Ovary (tissue), 9 donors: ENCODE results near the gene ZNF827. TPM values are rescaled to one million over a fixed set of nuclear protein-coding genes. Genes with fewer than 3 reads are reported as not detected.

ENCODE experiments used
- DNase-seq, 5 donors: peaks; one replicate each; pipeline ENCODE4 v3.0.0-alpha.2; 2019 to 2020
- H3K27ac ChIP-seq, 2 donors: fragments of 200-600 bp; one replicate each; pipeline versions ENCODE4 v1.5.1 to v1.8.0; 2019 to 2022
- H3K27me3 ChIP-seq: fragments of 200-600 bp; one replicate; pipeline ENCODE4 v1.8.0; 2022
- H3K36me3 ChIP-seq: fragments of 200-600 bp; sonication (generic); one replicate; pipeline ENCODE4 v1.5.1; 2019
- H3K4me1 ChIP-seq: one replicate; pipeline ENCODE4 v1.8.1; 2013; ENCODE audit warnings: mild to moderate bottlenecking, moderate library complexity; ENCODE audit not compliant: insufficient read depth
- H3K4me3 ChIP-seq: fragments of 200-600 bp; sonication (generic); one replicate; pipeline ENCODE4 v1.5.1; 2017
- H3K9me3 ChIP-seq, 2 donors: fragments of 200-600 bp in 1 of 2; sonication (generic) in 1 of 2; one replicate each; pipeline versions ENCODE4 v1.5.1 to v1.8.1; 2013 to 2019; ENCODE audit warnings: mild to moderate bottlenecking in 1 of 2, moderate library complexity in 1 of 2
- EP300 ChIP-seq: sonication (generic); formaldehyde crosslinking; IDR thresholded peaks from one replicate; pipeline ENCODE4 v1.6.1; 2017; ENCODE audit warnings: antibody characterized with exemption
- POLR2A ChIP-seq: fragments of 450-650 bp; IDR thresholded peaks from one replicate; pipeline ENCODE4 v1.6.1; 2017; ENCODE audit warnings: antibody characterized with exemption, mild to moderate bottlenecking, moderate library complexity
- WGBS, 3 donors: extraction: QIAGEN DNeasy Blood & Tissue Kit in 1 of 3; methylation state at CpG; one replicate each; pipeline versions ENCODE4 v1.1.5 to v1.1.7; 2013 to 2017; 5-methylcytosine and 5-hydroxymethylcytosine counted together
- intact Hi-C, 4 donors: fragments of 100-400 bp; cut with DNase I; formaldehyde crosslinking; loops; one replicate each; pipeline versions ENCODE4 v1.11.0 to v1.15.1; 2022 to 2023
- polyA plus RNA-seq, 2 donors: library from polyadenylated mRNA; stranded (reverse); fragments of 200-250 nt in 1 of 2; fragments of 350-450 nt in 1 of 2; fragmentation: Illumina TruSeq in 1 of 2; extraction: RNeasy Lipid Tissue Mini Kit (QIAGEN cat#74804) in 1 of 2; gene quantifications; one replicate each; pipeline ENCODE4 v1.2.3, GENCODE V29; 2013 to 2014
- total RNA-seq, 7 donors: library from RNA; depleted of rRNA in 2 of 7; stranded (reverse); fragments of >200 nt in 2 of 7; fragmentation: NEBNext Ultra II Directional in 3 of 7; extraction: Animal tissue kit (Norgen Biotek cat#: 25700) in 3 of 7; gene quantifications; one replicate each; pipeline versions ENCODE4 v1.1.0 to v1.2.4, GENCODE V29; 2016 to 2023
- TF ChIP-seq, protein P1 (sequence below), 3 donors: fragments of 450-650 bp in 2 of 3; fragments of 200-600 bp in 1 of 3; IDR thresholded peaks; one replicate each; pipeline versions ENCODE4 v1.5.1 to v1.8.0; 2016 to 2022; ENCODE audit warnings: antibody characterized with exemption in 3 of 3, mild to moderate bottlenecking in 1 of 3
- donor health status: DM: no; HTN: no; CAD: no; lungs with moderate emphysema.
- donor health status: DM: no; HTN: no; CAD: no.
- donor health status: Bipolar disorder and iron deficiency.
- donor health status: DM: yes; HTN: yes; CAD: no.
- donor health status: DM: no; HTN: no; CAD: no.
- donor health status: DM: yes; HTN: yes; CAD: no.

ZNF827 gene
- total and polyA plus RNA-seq, 9 donors, result 7.8 to 36.0 (median 20.0) TPM

DNA sequence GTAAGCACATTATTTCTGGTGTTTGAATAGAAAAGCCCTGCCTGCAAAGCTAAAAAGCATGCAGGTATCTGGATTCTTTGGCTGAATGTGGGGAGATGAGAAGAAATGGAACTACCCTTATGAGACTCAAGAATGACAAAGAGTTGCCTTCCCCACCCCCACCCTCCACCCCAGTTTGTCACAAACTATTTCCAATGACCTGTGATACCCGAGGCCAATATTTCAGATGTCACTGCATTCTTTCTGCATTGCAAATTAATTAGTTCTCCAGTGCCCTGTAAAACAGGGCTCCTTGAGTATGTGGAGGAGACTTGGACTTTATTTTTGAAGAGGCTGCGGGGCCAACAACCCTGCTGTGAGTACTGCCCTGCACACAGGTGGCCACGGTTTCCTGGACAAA lies 116.4 kb downstream of the ZNF827 start:
- no peak for DNase-seq
- Histone ChIP-seq H3K9me3 (no peaks in the 10 kb centered on the region), H3K36me3 (no peaks in the 10 kb centered on the region), H3K4me3 (no peak overlapping the region), H3K27me3 (no peaks in the 10 kb centered on the region), H3K27ac (no peak overlapping the region), H3K4me1 (no peaks in the 10 kb centered on the region)
- intact Hi-C loops, result no loop called here
- 88 to 91% (median 89%) methylated on average over 3 of the region's 3 CpGs for WGBS, 3 donors
- TF ChIP-seq, protein P1, sequence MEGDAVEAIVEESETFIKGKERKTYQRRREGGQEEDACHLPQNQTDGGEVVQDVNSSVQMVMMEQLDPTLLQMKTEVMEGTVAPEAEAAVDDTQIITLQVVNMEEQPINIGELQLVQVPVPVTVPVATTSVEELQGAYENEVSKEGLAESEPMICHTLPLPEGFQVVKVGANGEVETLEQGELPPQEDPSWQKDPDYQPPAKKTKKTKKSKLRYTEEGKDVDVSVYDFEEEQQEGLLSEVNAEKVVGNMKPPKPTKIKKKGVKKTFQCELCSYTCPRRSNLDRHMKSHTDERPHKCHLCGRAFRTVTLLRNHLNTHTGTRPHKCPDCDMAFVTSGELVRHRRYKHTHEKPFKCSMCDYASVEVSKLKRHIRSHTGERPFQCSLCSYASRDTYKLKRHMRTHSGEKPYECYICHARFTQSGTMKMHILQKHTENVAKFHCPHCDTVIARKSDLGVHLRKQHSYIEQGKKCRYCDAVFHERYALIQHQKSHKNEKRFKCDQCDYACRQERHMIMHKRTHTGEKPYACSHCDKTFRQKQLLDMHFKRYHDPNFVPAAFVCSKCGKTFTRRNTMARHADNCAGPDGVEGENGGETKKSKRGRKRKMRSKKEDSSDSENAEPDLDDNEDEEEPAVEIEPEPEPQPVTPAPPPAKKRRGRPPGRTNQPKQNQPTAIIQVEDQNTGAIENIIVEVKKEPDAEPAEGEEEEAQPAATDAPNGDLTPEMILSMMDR (IDR thresholded peaks at IDR 0.05), result no peak
- TF ChIP-seq POLR2A, result no peak
- TF ChIP-seq EP300, result no peak

DNA sequence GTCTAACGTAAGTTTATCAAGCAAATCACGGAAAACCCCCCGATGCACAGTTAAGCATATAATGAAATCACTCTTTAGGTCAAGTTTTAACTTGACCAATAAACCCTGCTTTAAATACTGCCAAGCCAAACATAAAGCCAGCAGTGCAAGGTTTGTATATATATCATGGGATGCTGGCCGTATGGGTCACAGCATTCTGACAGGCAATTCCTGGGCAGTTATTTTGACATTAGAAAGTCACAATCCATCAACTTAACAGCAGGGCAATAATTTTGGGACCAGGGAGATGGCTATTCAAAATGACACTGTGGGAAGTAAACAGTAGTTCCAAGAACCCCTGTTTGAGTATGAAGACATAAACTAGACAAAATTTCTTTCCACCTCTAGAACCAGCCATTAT lies 116.9 kb downstream of the ZNF827 start:
- intact Hi-C loops, result no loop called here
- TF ChIP-seq, protein P1 (IDR thresholded peaks at IDR 0.05), result no peak
- TF ChIP-seq POLR2A (no peak), EP300 (no peak)
- DNase-seq, result no peak
- 84 to 87% (median 84%) methylated on average over 4 of the region's 4 CpGs for WGBS, 3 donors
- H3K4me1 ChIP-seq, result no peaks in the 10 kb centered on the region
- no peaks in the 10 kb centered on the region for H3K36me3 ChIP-seq
- no peak overlapping the region for H3K27ac ChIP-seq
- no peaks in the 10 kb centered on the region for H3K27me3 ChIP-seq
- H3K9me3 ChIP-seq, result no peaks in the 10 kb centered on the region
- no peak overlapping the region for H3K4me3 ChIP-seq

DNA sequence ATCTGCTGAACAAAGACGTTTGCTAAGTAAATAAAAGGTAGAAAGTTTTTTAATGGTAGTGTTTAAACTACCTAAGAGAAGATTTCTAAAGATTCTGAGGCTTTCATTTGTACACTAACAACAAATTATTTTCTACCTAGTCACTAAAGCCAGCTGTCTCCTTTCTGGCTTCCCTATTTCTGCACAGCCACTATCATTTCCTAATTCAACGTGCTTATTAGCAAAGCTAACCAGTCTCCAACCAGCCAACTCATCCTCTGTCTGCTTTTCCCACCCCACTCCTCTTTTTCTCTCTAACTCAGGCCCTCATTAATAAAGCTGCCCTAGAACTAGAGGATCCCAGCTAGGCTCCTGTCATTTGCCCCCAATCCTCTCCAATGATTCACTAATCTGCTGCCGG lies 118.2 kb downstream of the ZNF827 start:
- no peak overlapping the region for H3K27ac ChIP-seq
- DNase-seq, result no peak

DNA sequence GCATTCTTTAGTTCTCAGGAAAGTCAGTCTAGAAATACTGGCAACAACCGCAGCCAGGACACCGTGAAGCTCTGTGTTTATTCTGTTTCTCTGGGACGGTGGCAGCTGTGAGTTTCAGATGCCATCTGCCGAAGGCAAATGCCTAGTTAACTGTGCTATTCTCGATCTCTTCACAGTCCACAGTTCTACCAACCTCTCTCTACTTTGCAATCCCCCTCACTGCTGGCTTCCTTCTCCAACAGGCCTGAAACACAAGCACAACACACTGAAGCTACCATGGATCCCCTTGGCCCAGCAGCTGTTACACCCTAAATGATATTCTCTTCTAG lies 118.8 kb downstream of the ZNF827 start:
- no peak for DNase-seq
- no peaks in the 10 kb centered on the region for H3K4me1 ChIP-seq
- no peaks in the 10 kb centered on the region for H3K27me3 ChIP-seq
- H3K36me3 ChIP-seq, result no peaks in the 10 kb centered on the region
- intact Hi-C loops, result no loop called here
- TF ChIP-seq, protein P1 (IDR thresholded peaks at IDR 0.05), result no peak
- TF ChIP-seq POLR2A (no peak), EP300 (no peak)
- WGBS, 3 donors, result 81 to 93% (median 92%) methylated on average over 5 of the region's 5 CpGs
- no peak overlapping the region for H3K4me3 ChIP-seq
- H3K27ac ChIP-seq, result no peak overlapping the region
- no peaks in the 10 kb centered on the region for H3K9me3 ChIP-seq

More for the DNA sequence above, 118.2 kb downstream of the ZNF827 start:
- Histone ChIP-seq H3K9me3 (no peaks in the 10 kb centered on the region), H3K36me3 (no peaks in the 10 kb centered on the region), H3K4me3 (no peak overlapping the region), H3K27me3 (no peaks in the 10 kb centered on the region), H3K4me1 (no peaks in the 10 kb centered on the region)
- TF ChIP-seq, protein P1 (IDR thresholded peaks at IDR 0.05), result no peak
- TF ChIP-seq EP300 (no peak), POLR2A (no peak)
- WGBS, 3 donors, result 56 to 63% (median 62%) methylated on average over 3 of the region's 3 CpGs
- intact Hi-C loops, result no loop called here
